ENCODE results near the gene LCN15.
A peak's percentile ranks its signal among the peaks of the same experiment; 100 is the strongest.
"Not testable (repeated sequence)": the region's sequence is repeated elsewhere in the genome, so short reads cannot be mapped to it uniquely, and the experiment has no call there.

Gene LCN15

GRCh38 chr9:136793086-136793946 is 29.0 kb upstream of the LCN15 start:
- no peak for DNase-seq

- no peak for DNase-seq
Observed at GRCh38 chr9:136792321-136793085, 28.2 kb upstream of the LCN15 start.

- no peak for DNase-seq
Observed at GRCh38 chr9:136791516-136792276, 27.4 kb upstream of the LCN15 start.

- peak; percentile 99 for DNase-seq
Observed at GRCh38 chr9:136790640-136791515, 26.6 kb upstream of the LCN15 start, which contains the start of gene TMEM141. TSS of gene TMEM141 (plus strand) at chr9:136791344. CDS start at chr9:136791371, 27 bp downstream.

DNA sequence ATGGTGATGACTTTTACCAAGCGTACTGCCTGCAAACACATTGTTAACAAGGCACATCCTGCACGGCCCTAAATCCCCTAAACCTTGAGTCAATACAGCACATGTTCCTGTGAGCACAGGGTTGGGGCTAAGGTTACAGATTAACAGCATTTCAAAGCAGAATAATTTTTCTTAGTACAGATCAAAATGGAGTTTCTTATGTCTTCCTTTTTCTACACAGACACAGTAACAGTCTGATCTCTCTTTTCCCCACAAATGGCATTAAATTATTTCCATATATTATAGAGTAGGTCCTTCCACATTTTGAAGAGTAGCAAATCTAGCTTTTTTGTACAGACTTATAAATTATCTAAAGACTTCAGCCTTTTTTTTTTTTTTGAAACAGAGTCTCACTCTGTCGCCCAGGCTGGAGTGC is 25.2 kb upstream of the LCN15 start:
- no peak for DNase-seq

DNA sequence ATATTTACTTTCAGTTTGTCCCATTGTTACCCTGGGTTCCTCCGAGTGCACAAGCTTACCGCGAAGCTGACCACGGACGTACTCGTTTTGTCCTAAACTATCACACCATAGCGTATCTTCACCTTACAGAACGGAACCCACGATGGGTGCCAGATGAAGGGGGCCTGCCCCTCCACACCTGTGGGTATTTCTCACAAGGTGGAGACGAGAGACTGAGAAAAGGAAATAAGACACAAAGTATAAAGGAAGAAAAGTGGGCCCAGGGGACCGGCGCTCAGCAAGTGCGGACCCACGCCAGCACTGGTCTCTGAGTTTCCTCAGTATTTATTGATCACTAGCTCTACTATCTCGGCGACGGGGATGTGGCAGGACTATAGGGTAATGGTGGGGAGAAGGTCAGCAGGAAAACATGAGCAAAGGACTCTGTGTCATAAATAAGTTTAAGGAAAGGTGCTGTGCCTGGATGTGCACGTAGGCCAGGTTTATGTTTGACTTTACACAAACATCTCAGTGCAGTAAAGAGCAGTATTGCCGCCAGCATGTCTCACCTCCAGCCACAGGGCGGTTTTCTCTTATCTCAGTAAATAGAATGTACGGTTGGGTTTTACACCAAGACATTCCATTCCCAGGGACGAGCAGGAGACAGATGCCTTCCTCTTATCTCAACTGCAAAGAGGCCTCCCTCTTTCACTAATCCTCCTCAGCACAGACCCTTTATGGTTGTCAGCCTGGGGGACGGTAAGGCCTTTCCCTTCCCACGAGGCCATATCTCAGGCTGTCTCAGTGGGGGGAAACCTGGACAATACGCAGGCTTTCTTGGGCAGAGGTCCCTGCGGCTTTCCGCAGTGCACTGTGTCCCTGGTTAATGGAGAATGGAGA is 24.6 kb upstream of the LCN15 start:
- DNase-seq: not testable (repeated sequence)

DNA sequence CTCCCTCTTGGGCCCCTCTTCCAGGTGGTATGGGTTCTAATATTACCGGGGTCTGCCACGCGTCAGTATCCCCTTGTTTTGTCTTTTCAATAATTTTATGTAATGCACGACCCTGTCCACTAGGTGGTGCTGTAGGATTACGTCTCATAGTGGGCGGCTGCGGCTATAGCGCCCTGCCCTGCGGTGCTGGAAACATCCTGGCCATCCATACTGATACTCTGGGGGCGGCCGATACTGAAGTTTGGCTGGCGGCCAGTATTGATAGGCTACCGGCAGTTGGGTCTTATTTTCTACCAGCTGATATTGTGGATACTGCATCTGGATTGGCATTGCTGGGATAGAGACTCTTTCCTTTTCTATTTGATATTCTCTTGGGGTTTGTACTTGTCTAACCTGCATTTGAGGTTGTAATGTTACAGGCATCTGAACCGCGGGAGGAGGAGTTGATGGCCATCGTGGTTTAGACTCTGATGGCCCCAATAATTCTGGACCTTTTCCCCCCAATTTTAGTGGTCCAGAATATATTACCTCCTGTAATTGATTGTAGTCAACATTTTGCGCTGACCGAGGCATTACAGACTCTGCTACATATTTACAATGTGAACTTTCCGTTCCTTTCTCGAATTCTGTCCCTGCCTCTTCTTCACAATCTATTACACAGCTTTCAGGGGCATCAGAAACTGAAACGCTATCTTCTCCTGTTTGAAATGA is 23.5 kb upstream of the LCN15 start:
- peak; percentile 77 for DNase-seq

- DNase-seq: not testable (repeated sequence)
Observed at GRCh38 chr9:136786983-136787382, 22.7 kb upstream of the LCN15 start.

- no peak for DNase-seq
Observed at GRCh38 chr9:136786451-136786850, 22.1 kb upstream of the LCN15 start.

DNA sequence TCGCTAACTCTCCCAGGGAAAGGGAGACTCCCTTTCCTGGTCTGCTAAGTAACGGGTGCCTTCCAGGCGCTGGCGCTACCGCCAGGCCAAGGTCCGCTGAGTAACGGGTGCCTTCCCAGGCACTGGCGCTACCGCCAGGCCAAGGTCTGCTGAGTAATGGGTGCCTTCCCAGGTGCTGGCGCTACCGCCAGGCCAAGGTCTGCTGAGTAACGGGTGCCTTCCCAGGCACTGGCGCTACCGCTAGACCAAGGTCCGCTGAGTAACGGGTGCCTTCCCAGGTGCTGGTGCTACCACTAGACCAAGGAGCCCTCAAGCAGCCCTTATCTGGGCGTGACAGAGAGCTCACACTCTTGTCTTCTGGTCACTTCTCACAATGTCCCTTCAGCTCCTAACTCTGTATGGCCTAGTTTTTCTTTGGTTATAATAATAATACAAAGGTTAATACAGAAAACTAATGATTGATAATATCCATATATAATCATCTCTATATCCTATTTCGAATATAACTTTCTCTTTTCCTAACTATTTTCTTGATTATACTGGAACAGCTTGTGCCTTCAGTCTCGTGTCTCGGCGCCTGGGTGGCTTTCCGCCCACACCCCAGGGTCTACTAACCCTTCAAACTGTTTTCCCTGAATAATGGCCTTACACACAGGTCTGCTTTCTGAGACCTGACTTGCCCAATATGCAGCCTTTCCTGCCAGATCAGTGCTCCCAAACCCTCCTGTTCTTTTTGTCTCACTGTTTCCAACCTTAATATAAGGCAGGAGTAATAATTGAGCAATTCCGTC is 21.4 kb upstream of the LCN15 start:
- DNase-seq: not testable (repeated sequence)

GRCh38 chr9:136784997-136785361 is 20.7 kb upstream of the LCN15 start:
- DNase-seq: no peak

DNA sequence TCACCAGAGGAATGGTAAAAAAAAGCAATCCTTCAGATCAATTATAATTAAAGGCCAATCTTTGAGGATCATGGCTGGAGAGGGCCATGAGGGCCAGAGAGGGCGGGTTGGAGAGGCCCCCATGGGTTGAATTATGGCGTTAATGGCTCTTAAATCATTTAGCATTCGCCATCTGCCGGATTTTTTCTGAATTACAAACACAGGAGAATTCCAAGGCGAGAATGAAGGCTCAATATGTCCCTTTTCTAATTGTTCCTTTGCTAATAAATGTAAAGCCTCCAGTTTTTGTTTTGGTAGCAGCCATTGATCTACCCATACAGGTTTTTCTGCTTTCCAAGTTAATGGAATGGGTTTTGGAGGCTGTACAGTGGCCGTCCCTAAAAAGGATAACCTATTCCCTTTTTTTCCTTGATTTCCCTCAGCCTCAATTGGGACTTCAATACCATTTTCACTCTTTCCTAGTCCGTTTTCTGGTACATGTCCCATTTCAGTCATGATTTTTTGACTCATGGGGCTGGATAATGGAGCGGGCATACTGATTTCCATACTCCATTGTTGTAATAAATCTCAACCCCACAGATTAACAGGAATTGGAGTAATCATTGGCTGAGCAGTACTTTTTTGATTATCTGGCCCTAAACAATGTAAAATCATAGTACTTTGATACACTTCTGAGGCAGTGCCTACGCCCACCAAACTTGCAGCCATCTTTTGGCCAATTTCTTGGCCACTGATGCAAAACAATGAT is 20.1 kb upstream of the LCN15 start:
- peak; percentile 24 for DNase-seq

GRCh38 chr9:136782452-136782851 is 18.1 kb upstream of the LCN15 start:
- no peak for DNase-seq

DNA sequence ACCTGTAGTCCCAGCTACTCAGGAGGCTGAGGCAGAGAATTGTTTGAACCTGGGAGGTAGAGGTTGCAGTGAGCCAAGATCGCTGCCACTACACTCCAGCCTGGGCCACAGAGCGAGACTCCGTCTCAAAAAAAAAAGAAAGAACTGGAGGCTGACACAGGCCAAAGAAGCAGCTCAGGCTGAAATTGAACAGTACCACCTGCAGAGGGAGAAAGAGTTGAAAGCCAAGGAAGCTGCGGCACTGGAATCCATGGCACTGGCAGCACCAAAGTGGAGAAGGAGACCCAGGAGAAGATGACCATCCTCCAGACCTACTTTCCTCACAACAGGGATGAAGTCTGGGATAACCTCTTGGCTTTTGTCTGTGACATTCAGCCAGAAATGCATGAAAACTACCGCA is 15.5 kb upstream of the LCN15 start:
- no peak for DNase-seq

DNA sequence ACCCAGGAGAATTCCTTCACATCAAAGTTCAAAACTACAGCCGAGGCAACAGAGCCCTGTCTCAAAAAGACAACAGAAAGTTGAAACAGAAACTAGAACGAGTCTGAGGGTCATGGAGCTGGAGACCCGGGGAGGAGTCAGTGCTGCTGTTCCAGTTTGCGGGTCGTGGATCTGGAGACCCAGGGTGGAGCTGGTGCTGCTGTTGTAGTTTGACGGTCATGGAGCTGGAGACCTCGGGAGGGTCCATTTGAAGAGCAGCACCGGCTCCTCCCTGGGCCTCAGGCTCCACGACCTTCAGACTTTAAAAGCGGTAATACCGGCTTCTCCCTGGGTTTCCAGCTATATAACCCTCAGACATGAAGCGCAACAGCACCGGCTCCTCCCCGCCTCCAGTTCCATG is 13.0 kb upstream of the LCN15 start:
- DNase-seq: no peak

DNA sequence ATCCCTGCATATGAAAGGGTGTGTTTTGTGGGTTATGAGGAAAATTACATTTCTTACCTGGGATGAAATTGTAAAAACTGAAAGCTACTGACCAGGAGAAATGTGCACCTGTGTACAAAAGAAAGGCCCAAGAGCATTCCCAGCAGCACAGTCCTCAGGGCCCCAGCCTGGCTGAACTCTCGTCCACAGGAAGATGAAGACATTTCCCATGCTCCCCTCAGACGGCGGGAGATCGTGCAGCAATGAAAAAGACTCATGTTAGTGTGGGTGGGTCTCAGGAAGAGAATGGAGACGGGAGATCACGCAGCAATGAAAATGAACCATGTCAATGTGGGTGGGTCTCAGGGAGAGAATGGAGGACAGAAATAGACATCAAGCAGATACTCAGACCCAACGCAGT is 12.6 kb upstream of the LCN15 start:
- no peak for DNase-seq

- DNase-seq: no peak
Observed at GRCh38 chr9:136775191-136775590, 10.9 kb upstream of the LCN15 start.

GRCh38 chr9:136774416-136775045 is 10.2 kb upstream of the LCN15 start:
- DNase-seq: no peak
